Measurements from ENCODE around the gene ATP5MK. TPM values are rescaled to one million over a fixed set of nuclear protein-coding genes. Genes with fewer than 3 reads are reported as not detected.

The ATP5MK gene
- total RNA-seq, 1 experiment from 2014 or later, result 335 TPM

DNA sequence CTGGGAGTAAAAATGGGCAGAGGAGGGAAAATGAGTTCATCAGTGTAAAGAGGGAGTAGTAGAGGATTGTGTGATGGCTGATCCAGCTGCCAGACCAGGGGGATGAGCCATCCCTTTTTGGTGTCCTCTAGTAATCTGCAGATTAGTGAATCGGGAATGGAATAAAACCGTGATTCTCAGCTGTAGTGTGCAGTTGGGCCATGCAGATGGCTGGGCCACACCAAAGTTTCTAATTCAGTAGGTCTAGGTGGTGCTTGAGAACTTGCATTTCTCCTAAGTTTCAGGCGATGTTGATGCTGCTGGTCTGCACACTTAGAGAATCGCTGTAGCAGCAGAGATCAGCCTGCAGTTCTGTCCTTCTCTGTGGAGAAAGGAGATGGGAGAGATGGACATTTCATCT lies 22.8 kb upstream of the ATP5MK start:
- no peak overlapping the region for H3K4ac ChIP-seq (ENCODE audit: low read depth, low read length)
- Mint-ChIP-seq H3K9me3 (no peaks in the 10 kb centered on the region), H3K4me1 (no peaks in the 10 kb centered on the region), H3K27me3 (ENCODE audit: low read depth) (no peaks in the 10 kb centered on the region), H3K4me3 (no peak overlapping the region), H3K36me3 (ENCODE audit: insufficient read depth in 1 of 3, low read depth in 3 of 3) (peaks cover 58 to 95% (median 89%) of the 10 kb centered on the region in 3 experiments), H3K27ac (no peak overlapping the region)
- no peak overlapping the region for H3K9ac ChIP-seq (ENCODE audit: extremely low read depth, insufficient read length, low read length)
- H2BK120ac ChIP-seq (ENCODE audit: low read depth, low read length, poor library complexity, severe bottlenecking), result no peak overlapping the region
- H2BK15ac ChIP-seq (ENCODE audit: low read depth, low read length), result no peak overlapping the region
- no peak overlapping the region for H3K14ac ChIP-seq (ENCODE audit: insufficient read depth, low read length)
- no peak overlapping the region for H4K91ac ChIP-seq (ENCODE audit: insufficient read length, low read depth, low read length)
- H2BK5ac ChIP-seq (ENCODE audit: insufficient read length, low read length), result no peak overlapping the region
- H4K8ac ChIP-seq (replicated peaks; ENCODE audit: insufficient read length, low read depth, low read length), result no peak overlapping the region
- TF ChIP-seq, protein P1, sequence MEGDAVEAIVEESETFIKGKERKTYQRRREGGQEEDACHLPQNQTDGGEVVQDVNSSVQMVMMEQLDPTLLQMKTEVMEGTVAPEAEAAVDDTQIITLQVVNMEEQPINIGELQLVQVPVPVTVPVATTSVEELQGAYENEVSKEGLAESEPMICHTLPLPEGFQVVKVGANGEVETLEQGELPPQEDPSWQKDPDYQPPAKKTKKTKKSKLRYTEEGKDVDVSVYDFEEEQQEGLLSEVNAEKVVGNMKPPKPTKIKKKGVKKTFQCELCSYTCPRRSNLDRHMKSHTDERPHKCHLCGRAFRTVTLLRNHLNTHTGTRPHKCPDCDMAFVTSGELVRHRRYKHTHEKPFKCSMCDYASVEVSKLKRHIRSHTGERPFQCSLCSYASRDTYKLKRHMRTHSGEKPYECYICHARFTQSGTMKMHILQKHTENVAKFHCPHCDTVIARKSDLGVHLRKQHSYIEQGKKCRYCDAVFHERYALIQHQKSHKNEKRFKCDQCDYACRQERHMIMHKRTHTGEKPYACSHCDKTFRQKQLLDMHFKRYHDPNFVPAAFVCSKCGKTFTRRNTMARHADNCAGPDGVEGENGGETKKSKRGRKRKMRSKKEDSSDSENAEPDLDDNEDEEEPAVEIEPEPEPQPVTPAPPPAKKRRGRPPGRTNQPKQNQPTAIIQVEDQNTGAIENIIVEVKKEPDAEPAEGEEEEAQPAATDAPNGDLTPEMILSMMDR (conservative IDR thresholded peaks at IDR 0.05), result no peak
- no peak overlapping the region for H2BK12ac ChIP-seq (ENCODE audit: insufficient read length, low read depth, low read length)
- H3K23ac ChIP-seq (ENCODE audit: insufficient read length, low read depth, low read length), result no peak overlapping the region
- no peaks in the 10 kb centered on the region for H3K4me1 ChIP-seq (ENCODE audit: insufficient read depth, low read length)
- no peak overlapping the region for H2BK20ac ChIP-seq (ENCODE audit: low read depth, low read length, poor library complexity, severe bottlenecking)
- H3K79me1 ChIP-seq (ENCODE audit: insufficient read depth, low read depth, low read length, poor library complexity, severe bottlenecking), result no peaks in the 10 kb centered on the region
- no peaks in the 10 kb centered on the region for H3K79me2 ChIP-seq (ENCODE audit: insufficient read depth, low read length)
- DNase-seq, result no peak
- no peaks in the 10 kb centered on the region for H3K23me2 ChIP-seq (ENCODE audit: insufficient read length, low read depth, low read length, poor library complexity, severe bottlenecking)
- H3K18ac ChIP-seq (ENCODE audit: insufficient read length, low read depth, low read length), result no peak overlapping the region
- H4K5ac ChIP-seq (ENCODE audit: insufficient read length, low read depth, low read length), result no peak overlapping the region
- no peak overlapping the region for H2AK5ac ChIP-seq (ENCODE audit: insufficient read length, low read length)
- H3K56ac ChIP-seq (ENCODE audit: insufficient read length, low read depth, low read length), result no peak overlapping the region
- WGBS (ENCODE audit: extremely low coverage, insufficient read length, low lambda C conversion rate), result no CpG with 5 or more reads among the region's 4 CpGs
- H3K27me3 ChIP-seq (ENCODE audit: insufficient read depth, low read length), result no peaks in the 10 kb centered on the region
- H3K9me3 ChIP-seq (ENCODE audit: control insufficient read depth, low read depth, low read length), result no peaks in the 10 kb centered on the region
- H3T11ph ChIP-seq (ENCODE audit: low read length), result no peak overlapping the region
- H2AFZ ChIP-seq (ENCODE audit: low read length), result no peak overlapping the region
- no peaks in the 10 kb centered on the region for H4K20me1 ChIP-seq (ENCODE audit: control insufficient read depth, insufficient read depth, insufficient read length)
- no peak overlapping the region for H3K4me2 ChIP-seq (ENCODE audit: insufficient read depth, insufficient read length, low read length)
- no peak overlapping the region for H3K27ac ChIP-seq (ENCODE audit: insufficient read length, low read depth, low read length)
